GM18873 (cell line): Measurements from ENCODE around the gene PIK3R1.

Experiments used
- ATAC-seq: cut with Tn5 transposase; IDR thresholded peaks from one replicate; pipeline ENCODE4 v1.9.1; 2021; ENCODE audit warnings: mild to moderate bottlenecking, moderate library complexity, moderate number of reproducible peaks; ENCODE audit not compliant: unreplicated experiment, low FRiP score

The PIK3R1 gene

DNA sequence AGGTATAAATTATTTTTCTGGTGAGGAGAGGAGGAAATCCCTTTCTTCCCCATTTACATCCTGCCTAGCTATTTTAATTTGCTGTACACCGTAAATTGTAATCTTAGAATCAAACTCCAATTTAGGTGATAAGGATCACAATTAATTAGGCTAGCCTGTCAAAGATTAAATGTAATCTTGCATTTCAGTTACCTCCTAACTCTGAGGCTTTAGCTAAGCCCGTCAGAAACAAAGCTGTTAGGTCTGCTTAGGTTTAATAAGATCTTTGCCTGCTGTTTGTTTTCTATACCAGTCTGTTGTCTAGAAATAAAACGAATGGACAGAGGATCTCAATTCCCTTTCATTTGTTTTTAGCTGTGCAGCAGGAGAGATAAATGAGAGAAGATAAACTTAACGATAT, 51.5 kb downstream of the PIK3R1 start:
- ATAC-seq: no peak

DNA sequence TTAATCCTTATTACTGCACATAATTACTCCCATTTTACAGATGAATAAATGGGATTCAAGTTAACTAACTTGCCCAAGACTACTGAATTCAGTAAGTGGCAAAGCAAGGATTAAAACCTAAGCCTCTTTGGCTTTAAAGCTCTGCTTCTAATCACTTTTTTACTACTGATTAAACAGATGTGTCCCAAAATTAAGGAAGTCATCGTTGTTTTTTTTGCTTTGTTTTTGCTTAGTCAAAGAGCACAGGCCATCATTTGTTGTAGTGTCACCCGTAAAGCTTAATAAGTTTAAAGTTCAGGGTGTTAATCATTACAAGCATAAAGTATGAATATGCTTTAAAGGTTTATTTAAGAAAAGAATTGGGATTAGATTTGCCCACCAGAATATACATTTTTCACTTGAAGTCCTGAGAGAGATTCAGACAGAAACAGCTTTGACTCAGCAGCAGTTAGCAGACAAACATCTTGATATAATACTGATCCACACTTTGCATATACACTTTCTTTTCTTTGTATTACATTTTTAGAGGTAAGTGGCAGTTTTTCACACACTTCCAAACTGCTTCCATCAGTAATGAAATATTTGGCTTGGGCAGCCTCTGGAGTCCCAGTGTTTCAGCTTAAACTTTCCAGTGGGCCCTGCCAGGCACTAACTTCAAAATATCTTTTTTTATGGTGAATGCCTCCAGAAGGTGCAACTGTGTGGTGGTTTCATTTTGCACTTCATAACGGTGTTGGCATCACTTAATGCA, 52.7 kb downstream of the PIK3R1 start:
- no peak for ATAC-seq

DNA sequence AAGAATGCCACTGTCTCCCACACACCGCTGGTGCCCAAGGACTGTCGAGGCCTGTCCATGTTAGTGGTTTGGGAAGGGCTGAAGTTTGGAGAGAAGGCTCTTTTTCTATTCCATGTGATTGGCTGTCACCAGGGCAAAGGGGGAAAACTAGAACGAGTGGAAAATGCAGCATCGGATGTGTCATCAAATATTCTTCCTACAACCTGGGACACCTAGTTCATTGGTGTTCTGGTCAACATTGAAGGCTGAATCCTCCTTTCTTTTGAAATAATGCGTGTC, 53.2 kb downstream of the PIK3R1 start:
- no peak for ATAC-seq

DNA sequence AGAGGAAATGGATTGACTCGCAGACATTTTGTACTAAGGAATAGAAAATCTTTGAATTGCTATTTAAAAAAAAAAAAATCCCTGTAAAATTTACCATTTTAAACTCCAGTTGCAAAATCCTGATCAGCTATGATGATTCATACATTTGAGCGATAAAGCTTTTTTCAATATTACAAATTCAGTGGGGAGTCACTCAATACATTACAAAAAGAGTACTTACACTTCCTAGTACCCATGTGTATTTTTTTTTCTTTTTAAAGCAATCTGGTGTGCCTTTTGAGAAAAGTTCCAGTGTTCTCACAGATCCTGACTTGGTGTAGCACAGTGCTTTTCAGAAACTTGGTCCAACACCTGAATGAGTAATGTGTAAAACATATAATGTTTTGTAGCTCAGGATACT, 54.3 kb downstream of the PIK3R1 start:
- ATAC-seq: no peak

DNA sequence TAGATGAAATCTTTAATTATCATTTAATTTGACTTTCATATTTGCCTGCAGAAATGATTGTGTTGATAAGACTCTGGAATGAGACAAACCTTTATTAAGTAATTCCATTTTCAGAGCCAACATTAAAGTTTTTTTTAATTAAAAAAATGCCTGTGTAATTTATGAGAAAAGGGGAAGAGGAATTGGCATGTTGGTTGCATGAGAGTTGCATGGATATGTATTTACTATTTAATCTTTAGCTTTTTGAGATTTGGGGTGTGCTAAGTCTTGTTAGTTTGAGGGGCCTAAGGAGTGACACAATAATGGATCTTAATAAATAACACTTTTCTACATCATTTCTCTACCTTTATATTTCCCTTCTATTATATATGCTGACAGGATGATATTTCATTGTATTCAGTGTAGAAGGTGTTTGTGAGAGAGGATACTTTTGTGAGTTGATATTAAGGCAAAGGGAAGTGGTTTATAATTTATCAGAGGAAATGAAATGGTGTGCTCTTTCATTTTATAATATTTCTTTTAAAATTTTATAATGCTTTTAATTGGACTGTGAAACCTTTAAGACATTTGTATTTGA, 54.9 kb downstream of the PIK3R1 start:
- no peak for ATAC-seq

DNA sequence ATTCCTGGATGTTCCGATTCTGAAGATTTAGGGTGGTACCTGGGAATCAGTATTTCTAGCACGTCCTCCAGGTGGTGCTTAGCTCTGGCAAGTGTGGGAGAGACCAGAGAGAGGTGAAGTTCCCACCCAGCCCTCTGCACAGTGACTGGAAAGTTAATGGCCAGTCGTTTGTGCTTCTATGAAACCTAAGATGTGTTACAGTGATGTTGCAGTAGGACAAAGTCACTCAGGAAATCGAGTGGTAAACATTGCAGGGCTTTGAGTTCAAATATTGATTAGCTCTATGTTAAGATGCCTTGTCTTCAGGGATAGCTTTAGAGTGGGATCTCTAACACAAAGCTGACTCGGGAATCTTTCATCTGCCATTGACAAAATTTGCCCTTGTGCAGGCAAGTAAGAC, 55.6 kb downstream of the PIK3R1 start:
- ATAC-seq: no peak

DNA sequence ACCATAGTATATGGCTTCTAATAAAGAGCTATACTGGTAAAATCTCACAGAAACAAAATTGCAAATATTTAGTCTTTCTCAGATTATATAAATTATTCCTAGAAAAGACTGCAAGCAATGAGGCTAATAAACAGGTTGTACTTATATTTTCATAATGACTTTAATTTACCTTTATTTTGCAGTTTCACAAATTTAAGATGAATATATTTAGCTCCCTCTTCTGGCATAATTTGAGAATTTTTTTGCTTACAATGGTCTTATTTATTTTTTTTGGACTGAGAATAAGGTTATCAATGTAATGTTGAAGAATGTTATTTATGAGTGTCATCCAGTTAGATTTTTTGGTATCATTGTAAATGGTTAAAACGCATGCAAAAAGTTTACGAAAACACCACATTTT, 56.7 kb downstream of the PIK3R1 start:
- no peak for ATAC-seq

DNA sequence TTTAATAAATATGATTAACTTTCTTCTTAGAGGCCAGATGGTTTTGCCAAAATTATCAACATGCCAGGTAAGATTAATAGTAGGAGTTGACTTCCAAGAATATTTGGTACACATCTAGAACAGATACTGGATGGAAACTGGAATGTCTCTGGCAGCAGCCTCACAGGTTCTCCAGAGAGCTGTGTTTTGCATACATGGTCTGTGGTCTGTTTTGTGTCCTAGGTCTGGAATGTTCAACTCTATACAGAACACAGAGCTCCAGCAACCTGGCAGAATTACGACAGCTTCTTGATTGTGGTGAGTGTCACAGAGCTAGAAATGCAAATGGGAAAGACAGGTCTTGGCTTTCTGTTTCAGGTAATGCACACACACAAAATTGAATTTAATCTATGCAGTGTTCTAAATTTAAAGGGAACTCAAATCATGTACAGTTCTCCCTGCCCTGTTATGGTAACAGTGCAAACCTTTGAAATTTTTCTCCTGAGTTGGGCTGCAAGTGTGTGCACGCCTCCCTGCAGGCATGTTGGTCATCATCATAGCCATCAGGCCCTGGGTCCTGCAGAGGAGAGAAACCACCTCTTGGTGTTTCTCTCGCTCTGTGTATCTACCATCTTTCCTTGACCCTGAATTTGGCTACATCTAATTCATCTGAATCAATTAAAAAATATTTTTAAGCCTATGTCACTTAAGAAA, 58.3 kb downstream of the PIK3R1 start:
- ATAC-seq: peak; percentile 43

DNA sequence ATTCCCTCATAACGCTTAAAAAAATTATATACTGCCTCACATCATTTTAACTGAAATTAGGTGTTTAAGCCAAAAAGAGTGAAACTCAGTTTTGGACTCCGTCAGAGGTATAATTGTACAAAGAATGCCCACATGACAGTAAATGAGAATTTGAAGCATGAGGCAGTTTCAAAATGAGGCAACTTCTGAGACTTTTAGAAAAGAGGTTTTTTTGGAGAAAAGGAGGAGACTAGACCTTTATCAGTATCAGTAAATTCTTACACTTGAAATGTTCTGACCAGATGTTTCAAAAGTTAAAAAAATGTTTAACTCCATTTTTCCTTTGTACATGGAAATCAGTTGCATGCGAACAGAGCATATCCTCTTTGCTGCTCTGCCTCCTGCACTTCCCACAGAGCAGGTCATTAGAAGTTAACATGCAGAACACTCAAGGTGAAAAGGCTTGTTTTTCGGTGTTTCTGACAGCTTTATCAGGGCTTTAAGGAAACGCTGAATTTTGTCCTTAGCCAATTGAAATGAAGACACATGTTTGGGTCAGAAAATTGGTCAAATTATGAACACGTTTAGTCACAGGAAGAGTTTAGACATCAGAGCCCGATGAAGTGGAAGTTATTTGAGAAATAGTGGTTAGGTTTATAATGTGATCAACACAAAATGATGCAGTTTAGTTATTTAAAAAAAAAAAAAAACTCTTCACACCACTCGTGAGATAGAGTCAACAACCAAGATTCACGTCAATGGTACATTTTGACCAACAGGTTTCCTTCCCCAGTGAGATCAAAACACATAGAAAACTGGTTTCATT, 59.5 kb downstream of the PIK3R1 start:
- ATAC-seq: peak; percentile 51

DNA sequence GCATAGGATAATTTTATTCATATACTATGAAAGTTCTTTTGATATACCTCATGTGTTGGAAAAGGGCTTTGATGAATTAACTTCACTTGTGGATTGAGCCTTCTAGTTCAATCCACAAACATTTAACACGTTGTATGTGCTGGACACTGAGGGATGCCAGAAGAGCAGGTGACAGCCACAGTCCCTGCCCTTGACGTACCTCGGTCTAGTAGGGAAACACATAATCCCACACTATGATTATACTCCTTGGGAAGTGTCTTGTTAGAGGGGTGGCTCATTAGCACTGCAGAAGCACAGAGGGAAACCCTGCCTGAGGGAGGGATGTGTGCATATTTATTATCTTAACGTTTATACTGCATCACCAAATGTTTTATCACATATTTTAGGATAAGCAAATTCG, 61.2 kb downstream of the PIK3R1 start:
- ATAC-seq: no peak

DNA sequence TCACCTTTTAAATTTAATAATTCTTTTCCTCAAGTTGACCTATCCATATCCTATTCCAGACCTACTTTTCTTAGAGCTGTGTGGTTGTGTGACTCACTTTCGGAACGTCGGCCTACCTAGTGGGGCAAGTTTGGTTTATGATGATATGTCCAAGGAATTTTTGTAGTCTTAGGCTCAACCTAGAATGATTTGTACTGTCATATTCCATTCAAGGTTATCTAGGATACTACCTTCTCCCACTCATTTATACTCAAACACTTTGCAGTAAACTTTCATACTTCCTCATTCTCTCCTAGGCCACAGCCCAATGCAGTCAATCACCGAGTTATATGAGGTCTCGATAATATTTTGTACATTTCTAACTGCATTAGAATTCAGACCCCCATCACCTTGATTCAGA, 61.9 kb downstream of the PIK3R1 start:
- ATAC-seq: no peak

DNA sequence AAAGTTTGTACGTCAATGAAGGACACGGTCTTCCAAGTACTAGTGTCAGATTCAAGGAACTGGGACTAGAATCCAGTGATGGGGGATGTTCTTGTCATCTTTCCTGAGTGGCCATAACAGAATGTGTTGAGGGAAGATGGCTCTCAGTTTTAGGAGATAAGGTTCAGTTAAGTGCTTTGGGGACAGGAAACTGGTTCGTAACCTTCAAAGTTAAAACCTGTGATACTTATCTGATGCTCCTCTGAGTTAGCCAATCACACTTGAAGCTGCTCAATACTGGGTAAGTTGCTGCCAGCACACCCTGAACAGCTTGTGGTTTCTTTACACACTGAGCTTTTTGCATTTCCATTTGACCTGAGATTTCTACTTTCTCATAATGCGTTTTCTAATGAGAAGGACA, 64.4 kb downstream of the PIK3R1 start:
- ATAC-seq: no peak

DNA sequence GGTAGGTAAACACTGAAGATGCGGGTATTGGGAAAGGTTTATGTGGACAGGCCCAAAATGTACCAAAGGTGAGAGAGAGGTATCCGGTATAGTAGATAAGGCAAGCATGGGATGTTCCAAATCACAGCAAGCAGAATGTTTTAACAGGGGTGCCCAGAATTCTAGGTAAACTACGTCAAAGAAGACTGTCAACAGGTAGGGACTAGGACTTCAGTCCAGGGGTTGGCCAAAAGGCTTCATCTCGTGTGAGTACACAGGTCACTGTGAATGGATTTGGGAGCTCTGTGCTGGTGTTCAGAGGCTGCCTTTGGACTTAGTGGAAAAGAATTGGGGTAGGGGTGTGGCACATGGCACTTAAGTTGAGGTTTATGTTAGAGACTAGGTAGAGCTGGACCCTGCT, 66.4 kb downstream of the PIK3R1 start:
- ATAC-seq: no peak

DNA sequence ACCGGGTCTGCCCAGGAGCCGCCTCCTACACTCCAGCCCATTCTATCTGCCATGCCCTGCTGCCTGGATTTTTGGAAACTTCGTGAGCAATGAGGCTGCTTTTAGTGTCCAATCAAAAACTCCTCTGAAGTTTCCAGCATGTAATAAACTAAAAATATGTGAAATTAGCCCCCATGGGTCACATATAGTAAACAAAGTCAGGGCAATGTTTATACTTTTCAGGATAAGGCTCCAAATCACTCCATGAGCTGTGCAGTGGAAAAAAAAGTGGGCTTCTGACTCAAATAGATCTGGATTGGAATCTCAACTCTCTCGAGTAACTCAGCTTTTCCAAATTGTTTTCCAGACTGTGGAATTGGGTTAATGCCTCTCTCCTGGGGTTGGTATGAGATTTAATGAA, 68.2 kb downstream of the PIK3R1 start:
- no peak for ATAC-seq

DNA sequence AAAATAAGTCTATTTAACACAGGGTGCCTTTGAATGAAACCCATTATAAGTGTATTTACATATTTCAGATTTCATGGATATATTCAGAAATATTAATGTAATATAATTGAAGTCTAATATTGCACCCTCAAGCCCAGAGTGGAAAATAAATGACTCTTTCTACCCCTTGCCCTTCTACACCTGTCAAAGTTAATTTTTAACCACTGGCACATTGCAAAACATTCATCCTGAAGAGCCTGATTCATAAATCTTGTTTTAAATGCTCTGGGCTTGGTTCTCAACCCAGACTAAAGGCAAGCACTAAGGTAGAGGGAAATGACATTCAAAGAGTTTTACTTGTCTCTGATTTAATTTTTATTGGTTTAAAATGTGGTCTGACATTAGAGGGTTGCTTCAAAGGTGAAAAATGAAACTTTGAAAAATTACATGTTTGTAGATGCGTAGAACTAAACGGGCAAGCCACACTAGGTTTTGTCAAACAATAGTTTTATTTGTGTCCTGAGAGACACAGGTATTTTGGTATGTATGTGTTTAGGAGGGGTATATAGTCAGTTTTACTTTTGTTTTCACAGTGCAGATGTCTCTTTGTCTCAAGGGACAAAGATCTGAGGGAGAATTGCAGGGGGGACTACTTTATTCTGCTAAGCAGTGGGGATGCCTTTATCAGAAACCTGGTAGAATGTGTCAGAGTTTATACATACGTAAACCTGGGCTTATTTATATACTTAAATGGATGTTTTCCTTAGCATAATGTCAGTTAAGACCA, 69.7 kb downstream of the PIK3R1 start:
- ATAC-seq: peak; percentile 23

DNA sequence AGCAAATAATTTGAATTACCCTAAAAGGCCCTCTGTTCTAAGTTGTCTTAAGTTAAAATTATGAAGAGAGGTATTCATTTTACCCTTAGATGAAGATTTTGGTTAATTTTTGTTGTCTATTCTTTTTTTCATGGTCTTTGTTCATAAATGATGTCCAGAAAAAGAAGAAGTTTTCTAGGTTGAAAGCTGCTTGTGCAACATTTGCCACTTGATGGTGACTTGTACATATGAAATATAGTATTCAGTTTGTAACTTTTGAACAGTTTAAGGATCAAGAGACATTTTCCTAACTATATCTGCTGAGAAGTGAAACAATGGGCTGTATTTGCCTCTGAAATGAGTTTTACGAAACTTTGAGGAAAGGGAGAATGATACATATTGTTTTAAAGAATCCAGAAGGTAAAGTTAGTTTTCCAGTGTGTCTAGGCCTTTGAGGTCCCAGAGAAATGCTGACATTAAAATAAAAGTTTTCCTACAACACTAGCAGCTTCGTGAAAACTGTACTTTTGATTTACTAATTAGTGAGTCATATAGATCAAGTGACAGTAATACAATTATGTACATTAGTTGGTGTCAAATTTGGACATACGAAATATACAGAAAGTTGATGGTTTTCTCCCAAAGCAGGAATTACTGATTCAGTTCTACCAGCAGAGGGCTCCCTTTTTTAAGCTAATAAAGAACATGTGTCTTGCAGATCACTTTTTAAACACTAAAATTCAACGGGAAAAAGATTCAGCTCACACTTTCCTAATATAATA, 70.5 kb downstream of the PIK3R1 start:
- ATAC-seq: no peak

DNA sequence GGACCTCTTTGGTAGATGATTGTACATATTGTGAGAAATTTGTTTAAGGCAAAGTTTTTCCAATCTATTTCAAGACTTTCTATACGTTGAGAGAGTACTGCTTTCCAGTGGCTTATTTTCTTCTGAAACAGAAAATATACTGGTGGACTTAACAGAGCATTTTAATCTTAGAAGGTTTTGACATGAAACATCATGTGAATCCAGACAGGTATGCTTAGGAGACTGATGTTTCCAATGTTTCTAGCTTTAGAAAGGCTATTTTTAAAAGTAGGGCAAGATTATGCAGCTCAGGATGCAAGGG, 71.0 kb downstream of the PIK3R1 start:
- ATAC-seq: no peak

DNA sequence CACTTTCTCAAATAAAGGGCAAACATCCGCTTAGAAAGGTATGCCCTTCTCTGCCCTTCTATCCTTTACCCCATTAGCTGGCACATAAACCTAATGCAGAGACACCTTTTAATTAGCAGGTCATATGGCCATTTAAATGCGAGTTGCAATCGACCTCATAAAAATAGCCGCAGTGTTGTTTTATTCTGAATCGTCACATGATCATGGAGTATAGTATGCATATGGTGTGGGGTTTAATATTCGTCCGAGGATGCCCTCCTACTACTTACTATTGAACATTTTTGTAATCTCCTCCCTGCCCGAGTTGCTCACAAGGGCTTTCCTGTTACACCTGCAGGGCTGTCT, 72.0 kb downstream of the PIK3R1 start:
- no peak for ATAC-seq

DNA sequence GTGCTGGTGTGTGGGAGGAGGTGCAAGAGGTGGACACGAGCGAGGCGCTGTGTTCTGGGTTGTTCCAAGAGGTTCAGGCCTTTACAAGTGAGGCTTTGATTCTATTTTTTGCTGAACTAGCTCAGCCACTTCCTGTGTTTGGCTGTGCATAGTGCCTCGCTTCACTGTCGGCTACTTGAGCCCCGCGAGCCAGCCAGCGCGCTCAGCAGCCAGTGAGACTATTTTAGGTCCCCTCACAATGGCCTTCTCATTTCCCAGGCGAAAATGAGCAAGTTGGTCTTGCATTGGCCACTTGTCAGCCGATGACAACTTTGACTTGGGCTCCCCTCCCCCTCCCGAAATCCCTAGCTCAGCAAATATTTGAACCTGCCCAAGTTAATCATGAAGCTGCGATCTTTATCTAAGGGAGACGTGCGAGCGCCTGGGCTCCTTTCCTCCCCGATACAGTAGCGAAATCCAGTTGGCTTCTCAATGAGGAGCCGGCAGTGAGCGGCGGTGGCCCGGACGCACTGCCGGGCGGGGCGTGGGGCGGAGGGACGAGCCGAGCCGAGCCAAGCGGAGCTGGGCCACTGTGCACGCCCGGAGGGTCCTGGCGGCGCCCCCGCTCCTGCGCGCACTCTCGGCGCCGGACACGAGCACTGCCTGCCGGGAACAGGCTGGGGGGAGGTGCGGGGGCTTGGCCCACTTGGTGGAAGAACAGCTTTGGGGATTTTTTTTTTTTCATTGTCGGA, 72.6 kb downstream of the PIK3R1 start:
- ATAC-seq: peak; percentile 77
